ENCODE results near the gene APPBP2.

The APPBP2 gene

GRCh38 chr17:60471451-60471850, 54.6 kb downstream of the APPBP2 start:
- no peak overlapping the region for H3K4me3 ChIP-seq (ENCODE audit: low read depth, low read length)
- TF ChIP-seq CTCF (IDR thresholded peaks at IDR 0.05; ENCODE audit: low read depth, low read length): no peak

- no peak overlapping the region for H3K4me3 ChIP-seq (ENCODE audit: low read depth, low read length)
- no peak for TF ChIP-seq CTCF (IDR thresholded peaks at IDR 0.05; ENCODE audit: low read depth, low read length)
Observed at GRCh38 chr17:60468371-60468770, 57.7 kb downstream of the APPBP2 start.

GRCh38 chr17:60464343-60464742, 61.7 kb downstream of the APPBP2 start:
- no peak for TF ChIP-seq CTCF (IDR thresholded peaks at IDR 0.05; ENCODE audit: low read depth, low read length)
- no peak overlapping the region for H3K4me3 ChIP-seq (ENCODE audit: low read depth, low read length)

- TF ChIP-seq CTCF (IDR thresholded peaks at IDR 0.05; ENCODE audit: low read depth, low read length): no peak
- no peak overlapping the region for H3K4me3 ChIP-seq (ENCODE audit: low read depth, low read length)
Observed at GRCh38 chr17:60463157-60463835, 62.7 kb downstream of the APPBP2 start.

GRCh38 chr17:60461584-60461983, 64.5 kb downstream of the APPBP2 start:
- H3K4me3 ChIP-seq (ENCODE audit: low read depth, low read length): no peak overlapping the region
- no peak for TF ChIP-seq CTCF (IDR thresholded peaks at IDR 0.05; ENCODE audit: low read depth, low read length)

GRCh38 chr17:60457148-60457547, 68.9 kb downstream of the APPBP2 start:
- TF ChIP-seq CTCF (IDR thresholded peaks at IDR 0.05; ENCODE audit: low read depth, low read length): no peak
- H3K4me3 ChIP-seq (ENCODE audit: low read depth, low read length): no peak overlapping the region

GRCh38 chr17:60455378-60455777, 70.7 kb downstream of the APPBP2 start:
- no peak overlapping the region for H3K4me3 ChIP-seq (ENCODE audit: low read depth, low read length)
- no peak for TF ChIP-seq CTCF (IDR thresholded peaks at IDR 0.05; ENCODE audit: low read depth, low read length)

Measured in WI38 (cell line).